HEK293 (cell line): ENCODE measurements around the gene LDB1.

Experiments
- EGR2 ChIP-seq: fragments of 450-650 bp; formaldehyde crosslinking; IDR thresholded peaks from 2 replicates; pipeline ENCODE4 v1.5.1; 2016; ENCODE audit warnings: low read depth, missing biosample characterization, missing genetic modification characterization
- FEZF1 ChIP-seq: fragments of 450-650 bp; formaldehyde crosslinking; IDR thresholded peaks from 2 replicates; pipeline ENCODE4 v1.5.1; 2016; ENCODE audit warnings: missing biosample characterization, missing genetic modification characterization
- KLF16 ChIP-seq: fragments of 450-650 bp; formaldehyde crosslinking; IDR thresholded peaks from 2 replicates; pipeline ENCODE4 v1.5.1; 2017; ENCODE audit warnings: missing biosample characterization, missing genetic modification characterization
- KLF7 ChIP-seq: fragments of 450-650 bp; formaldehyde crosslinking; IDR thresholded peaks from 2 replicates; pipeline ENCODE4 v1.5.1; 2016; ENCODE audit warnings: missing biosample characterization, missing genetic modification characterization, borderline replicate concordance
- MEIS1 ChIP-seq: sonication (generic); formaldehyde crosslinking; IDR thresholded peaks from 2 replicates; pipeline ENCODE4 v1.8.1; 2022; ENCODE audit warnings: missing genetic modification reagents, mild to moderate bottlenecking, borderline replicate concordance
- REPIN1 ChIP-seq: fragments of 450-650 bp; formaldehyde crosslinking; IDR thresholded peaks from 2 replicates; pipeline ENCODE4 v1.5.1; 2017; ENCODE audit warnings: missing biosample characterization, missing genetic modification characterization, low read depth
- SETDB1 ChIP-seq: IDR thresholded peaks from one replicate; pipeline ENCODE4 v1.6.1; 2017; ENCODE audit warnings: mild to moderate bottlenecking, low read length, moderate library complexity, mixed read lengths; ENCODE audit not compliant: insufficient read length
- SP2 ChIP-seq: fragments of 450-650 bp; formaldehyde crosslinking; IDR thresholded peaks from 2 replicates; pipeline ENCODE4 v1.5.1; 2016; ENCODE audit warnings: missing biosample characterization, missing genetic modification characterization
- ZBTB1 ChIP-seq: fragments of 450-650 bp; formaldehyde crosslinking; IDR thresholded peaks from 2 replicates; pipeline ENCODE4 v1.5.1; 2016; ENCODE audit warnings: missing biosample characterization, missing genetic modification characterization
- ZFHX2 ChIP-seq: fragments of 450-650 bp; formaldehyde crosslinking; conservative IDR thresholded peaks from 2 replicates; pipeline ENCODE4 v1.5.1; 2016; ENCODE audit warnings: missing biosample characterization, missing genetic modification characterization
- ZFP37 ChIP-seq: fragments of 450-650 bp; formaldehyde crosslinking; IDR thresholded peaks from 2 replicates; pipeline ENCODE4 v1.5.1; 2016; ENCODE audit warnings: missing biosample characterization, missing genetic modification characterization
- ZFP69B ChIP-seq: fragments of 450-650 bp; formaldehyde crosslinking; IDR thresholded peaks from 2 replicates; pipeline ENCODE4 v1.5.1; 2016; ENCODE audit warnings: missing biosample characterization, missing genetic modification characterization
- ZNF146 ChIP-seq: fragments of 450-650 bp; formaldehyde crosslinking; IDR thresholded peaks from 2 replicates; pipeline ENCODE4 v1.5.1; 2016; ENCODE audit warnings: missing biosample characterization, missing genetic modification characterization
- ZNF175 ChIP-seq: fragments of 450-650 bp; formaldehyde crosslinking; IDR thresholded peaks from 2 replicates; pipeline ENCODE4 v1.5.1; 2016; ENCODE audit warnings: missing biosample characterization, missing genetic modification characterization
- ZNF184 ChIP-seq: fragments of 450-650 bp; IDR thresholded peaks from 2 replicates; pipeline ENCODE4 v1.5.1; 2018; ENCODE audit warnings: missing biosample characterization, mild to moderate bottlenecking, missing genetic modification characterization
- ZNF302 ChIP-seq: fragments of 450-650 bp; formaldehyde crosslinking; IDR thresholded peaks from 2 replicates; pipeline ENCODE4 v1.5.1; 2016; ENCODE audit warnings: missing biosample characterization, missing genetic modification characterization, low read depth
- ZNF433 ChIP-seq: fragments of 450-650 bp; formaldehyde crosslinking; IDR thresholded peaks from 2 replicates; pipeline ENCODE4 v1.5.1; 2016; ENCODE audit warnings: missing biosample characterization, missing genetic modification characterization, low read depth
- ZNF473 ChIP-seq: fragments of 450-650 bp; formaldehyde crosslinking; IDR thresholded peaks from 2 replicates; pipeline ENCODE4 v1.5.1; 2017; ENCODE audit warnings: missing biosample characterization, missing genetic modification characterization
- ZNF48 ChIP-seq: fragments of 450-650 bp; formaldehyde crosslinking; IDR thresholded peaks from 2 replicates; pipeline ENCODE4 v1.5.1; 2016; ENCODE audit warnings: missing biosample characterization, missing genetic modification characterization
- ZNF514 ChIP-seq: fragments of 450-650 bp; formaldehyde crosslinking; IDR thresholded peaks from 2 replicates; pipeline ENCODE4 v1.5.1; 2016; ENCODE audit warnings: missing biosample characterization, missing genetic modification characterization
- ZNF555 ChIP-seq: fragments of 450-650 bp; formaldehyde crosslinking; conservative IDR thresholded peaks from 2 replicates; pipeline ENCODE4 v1.5.1; 2017; ENCODE audit warnings: missing biosample characterization, mild to moderate bottlenecking, missing genetic modification characterization, inconsistent platforms
- ZNF585B ChIP-seq: fragments of 450-650 bp; formaldehyde crosslinking; IDR thresholded peaks from 2 replicates; pipeline ENCODE4 v1.5.1; 2016; ENCODE audit warnings: missing biosample characterization, missing genetic modification characterization
- ZNF677 ChIP-seq: fragments of 450-650 bp; IDR thresholded peaks from 2 replicates; pipeline ENCODE4 v1.5.0; 2018; ENCODE audit warnings: missing biosample characterization, mild to moderate bottlenecking, missing genetic modification characterization, moderate library complexity
- ZNF792 ChIP-seq: fragments of 450-650 bp; formaldehyde crosslinking; IDR thresholded peaks from 2 replicates; pipeline ENCODE4 v1.5.1; 2016; ENCODE audit warnings: missing biosample characterization, missing genetic modification characterization
- ZNF843 ChIP-seq: fragments of 450-650 bp; formaldehyde crosslinking; IDR thresholded peaks from 2 replicates; pipeline ENCODE4 v1.5.1; 2016; ENCODE audit warnings: missing biosample characterization, missing genetic modification characterization
- TF ChIP-seq, protein P1 (sequence below): fragments of 450-650 bp; formaldehyde crosslinking; IDR thresholded peaks from 2 replicates; pipeline ENCODE4 v1.5.1; 2016; ENCODE audit warnings: missing biosample characterization, missing genetic modification characterization
- TF ChIP-seq, protein P2 (sequence below): fragments of 450-650 bp; formaldehyde crosslinking; optimal IDR thresholded peaks from 2 replicates; pipeline ENCODE3; 2016; ENCODE audit warnings: missing biosample characterization, mild to moderate bottlenecking, missing genetic modification characterization
- TF ChIP-seq, protein P3 (sequence below): fragments of 450-650 bp; formaldehyde crosslinking; IDR thresholded peaks from 2 replicates; pipeline ENCODE4 v1.5.1; 2017; ENCODE audit warnings: missing biosample characterization, missing genetic modification characterization
- TF ChIP-seq, protein P4 (sequence below): sonication (generic); formaldehyde crosslinking; IDR thresholded peaks from 2 replicates; pipeline ENCODE4 v1.8.1; 2022; ENCODE audit warnings: mild to moderate bottlenecking, moderate library complexity, missing genetic modification reagents
- TF ChIP-seq, protein P5 (sequence below): fragments of 450-650 bp; formaldehyde crosslinking; IDR thresholded peaks from 2 replicates; pipeline ENCODE4 v1.5.1; 2016; ENCODE audit warnings: missing biosample characterization, missing genetic modification characterization
- TF ChIP-seq, protein P6 (sequence below): fragments of 450-650 bp; formaldehyde crosslinking; IDR thresholded peaks from 2 replicates; pipeline ENCODE4 v1.5.0; 2017; ENCODE audit warnings: missing biosample characterization, missing genetic modification characterization, borderline replicate concordance

The LDB1 gene

DNA sequence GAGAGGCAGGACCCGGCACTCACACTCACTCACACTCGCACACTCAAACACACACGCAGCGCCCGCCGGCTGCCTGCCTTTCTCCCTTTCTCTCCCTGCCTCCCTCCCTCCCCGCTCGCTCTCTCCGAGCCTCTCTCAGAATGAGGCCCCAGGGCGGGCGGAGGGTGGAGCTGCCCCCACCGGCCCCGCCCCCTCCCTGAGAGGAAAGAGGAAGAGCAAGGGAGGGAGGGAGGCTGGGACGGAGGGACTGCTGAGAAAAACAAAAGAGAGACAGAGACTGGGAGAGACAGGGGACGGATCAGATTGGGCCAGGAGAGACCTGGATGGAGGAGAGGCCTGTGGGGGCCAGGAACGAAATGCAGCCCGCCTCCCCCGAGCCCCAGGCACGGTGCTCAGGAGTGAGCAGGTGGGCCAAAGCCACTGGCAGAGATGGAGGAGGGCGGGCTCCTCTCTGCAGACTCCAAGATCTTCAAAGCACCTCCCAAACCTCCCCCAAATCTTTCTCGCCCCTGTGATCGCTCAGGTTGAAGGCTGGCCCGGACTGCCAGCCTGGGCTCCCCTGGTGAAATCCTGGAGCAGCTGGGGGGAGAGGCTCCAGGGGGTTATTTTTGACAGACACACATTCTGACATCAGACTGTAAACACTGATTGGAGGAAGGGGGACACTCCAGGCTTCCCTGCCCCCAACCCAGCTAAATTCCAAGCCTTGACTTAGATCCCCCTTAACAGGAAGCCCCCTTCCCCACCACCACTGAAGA is 5.1 kb downstream of the LDB1 start (continued):
- TF ChIP-seq MEIS1 (CRISPR knock-in tag) (no peak), ZFHX2 (no peak; the same call in 1 of the 2 replicates), ZNF585B (no peak), SETDB1 (no peak), ZNF514 (no peak), KLF7 (tag by site-specific recombination) (no peak; the same call in 1 of the 2 replicates), KLF16 (tag by site-specific recombination) (peak; percentile 94), ZNF184 (tag by site-specific recombination) (no peak), ZNF473 (no peak), ZNF843 (tag by site-specific recombination) (no peak), ZNF555 (tag by site-specific recombination) (no peak), ZNF302 (tag by site-specific recombination) (no peak), ZFP37 (tag by site-specific recombination) (no peak), ZNF677 (no peak), FEZF1 (tag by site-specific recombination) (no peak), ZNF433 (no peak), ZNF146 (tag by site-specific recombination) (no peak), REPIN1 (no peak), ZNF792 (tag by site-specific recombination) (no peak), SP2 (tag by site-specific recombination) (peak; percentile 95), ZNF175 (tag by site-specific recombination) (no peak), EGR2 (peak; percentile 27; the same call in 1 of the 2 replicates), ZBTB1 (no peak), ZNF48 (tag by site-specific recombination) (no peak), ZFP69B (0 out of 2 replicates have a peak, but pooled peaks have one; percentile 36)
- TF ChIP-seq, protein P1, sequence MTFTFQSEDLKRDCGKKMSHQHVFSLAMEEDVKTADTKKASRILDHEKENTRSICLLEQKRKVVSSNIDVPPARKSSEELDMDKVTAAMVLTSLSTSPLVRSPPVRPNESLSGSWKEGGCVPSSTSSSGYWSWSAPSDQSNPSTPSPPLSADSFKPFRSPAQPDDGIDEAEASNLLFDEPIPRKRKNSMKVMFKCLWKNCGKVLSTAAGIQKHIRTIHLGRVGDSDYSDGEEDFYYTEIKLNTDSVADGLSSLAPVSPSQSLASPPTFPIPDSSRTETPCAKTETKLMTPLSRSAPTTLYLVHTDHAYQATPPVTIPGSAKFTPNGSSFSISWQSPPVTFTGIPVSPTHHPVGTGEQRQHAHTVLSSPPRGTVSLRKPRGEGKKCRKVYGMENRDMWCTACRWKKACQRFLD (tag by site-specific recombination) = no peak
- TF ChIP-seq, protein P2, sequence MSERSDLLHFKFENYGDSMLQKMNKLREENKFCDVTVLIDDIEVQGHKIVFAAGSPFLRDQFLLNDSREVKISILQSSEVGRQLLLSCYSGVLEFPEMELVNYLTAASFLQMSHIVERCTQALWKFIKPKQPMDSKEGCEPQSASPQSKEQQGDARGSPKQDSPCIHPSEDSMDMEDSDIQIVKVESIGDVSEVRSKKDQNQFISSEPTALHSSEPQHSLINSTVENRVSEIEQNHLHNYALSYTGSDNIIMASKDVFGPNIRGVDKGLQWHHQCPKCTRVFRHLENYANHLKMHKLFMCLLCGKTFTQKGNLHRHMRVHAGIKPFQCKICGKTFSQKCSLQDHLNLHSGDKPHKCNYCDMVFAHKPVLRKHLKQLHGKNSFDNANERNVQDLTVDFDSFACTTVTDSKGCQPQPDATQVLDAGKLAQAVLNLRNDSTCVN (tag by site-specific recombination) = peak; percentile 13
- TF ChIP-seq, protein P3, sequence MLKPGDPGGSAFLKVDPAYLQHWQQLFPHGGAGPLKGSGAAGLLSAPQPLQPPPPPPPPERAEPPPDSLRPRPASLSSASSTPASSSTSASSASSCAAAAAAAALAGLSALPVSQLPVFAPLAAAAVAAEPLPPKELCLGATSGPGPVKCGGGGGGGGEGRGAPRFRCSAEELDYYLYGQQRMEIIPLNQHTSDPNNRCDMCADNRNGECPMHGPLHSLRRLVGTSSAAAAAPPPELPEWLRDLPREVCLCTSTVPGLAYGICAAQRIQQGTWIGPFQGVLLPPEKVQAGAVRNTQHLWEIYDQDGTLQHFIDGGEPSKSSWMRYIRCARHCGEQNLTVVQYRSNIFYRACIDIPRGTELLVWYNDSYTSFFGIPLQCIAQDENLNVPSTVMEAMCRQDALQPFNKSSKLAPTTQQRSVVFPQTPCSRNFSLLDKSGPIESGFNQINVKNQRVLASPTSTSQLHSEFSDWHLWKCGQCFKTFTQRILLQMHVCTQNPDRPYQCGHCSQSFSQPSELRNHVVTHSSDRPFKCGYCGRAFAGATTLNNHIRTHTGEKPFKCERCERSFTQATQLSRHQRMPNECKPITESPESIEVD (tag by site-specific recombination) = no peak
- TF ChIP-seq, protein P4, sequence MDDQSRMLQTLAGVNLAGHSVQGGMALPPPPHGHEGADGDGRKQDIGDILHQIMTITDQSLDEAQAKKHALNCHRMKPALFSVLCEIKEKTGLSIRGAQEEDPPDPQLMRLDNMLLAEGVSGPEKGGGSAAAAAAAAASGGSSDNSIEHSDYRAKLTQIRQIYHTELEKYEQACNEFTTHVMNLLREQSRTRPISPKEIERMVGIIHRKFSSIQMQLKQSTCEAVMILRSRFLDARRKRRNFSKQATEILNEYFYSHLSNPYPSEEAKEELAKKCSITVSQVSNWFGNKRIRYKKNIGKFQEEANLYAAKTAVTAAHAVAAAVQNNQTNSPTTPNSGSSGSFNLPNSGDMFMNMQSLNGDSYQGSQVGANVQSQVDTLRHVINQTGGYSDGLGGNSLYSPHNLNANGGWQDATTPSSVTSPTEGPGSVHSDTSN (CRISPR knock-in tag) = no peak
- TF ChIP-seq, protein P5, sequence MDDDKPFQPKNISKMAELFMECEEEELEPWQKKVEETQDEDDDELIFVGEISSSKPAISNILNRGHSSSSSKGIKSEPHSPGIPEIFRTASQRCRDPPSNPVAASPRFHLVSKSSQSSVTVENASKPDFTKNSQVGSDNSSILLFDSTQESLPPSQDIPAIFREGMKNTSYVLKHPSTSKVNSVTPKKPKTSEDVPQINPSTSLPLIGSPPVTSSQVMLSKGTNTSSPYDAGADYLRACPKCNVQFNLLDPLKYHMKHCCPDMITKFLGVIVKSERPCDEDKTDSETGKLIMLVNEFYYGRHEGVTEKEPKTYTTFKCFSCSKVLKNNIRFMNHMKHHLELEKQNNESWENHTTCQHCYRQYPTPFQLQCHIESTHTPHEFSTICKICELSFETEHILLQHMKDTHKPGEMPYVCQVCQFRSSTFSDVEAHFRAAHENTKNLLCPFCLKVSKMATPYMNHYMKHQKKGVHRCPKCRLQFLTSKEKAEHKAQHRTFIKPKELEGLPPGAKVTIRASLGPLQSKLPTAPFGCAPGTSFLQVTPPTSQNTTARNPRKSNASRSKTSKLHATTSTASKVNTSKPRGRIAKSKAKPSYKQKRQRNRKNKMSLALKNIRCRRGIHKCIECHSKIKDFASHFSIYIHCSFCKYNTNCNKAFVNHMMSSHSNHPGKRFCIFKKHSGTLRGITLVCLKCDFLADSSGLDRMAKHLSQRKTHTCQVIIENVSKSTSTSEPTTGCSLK (tag by site-specific recombination) = no peak
- TF ChIP-seq, protein P6, sequence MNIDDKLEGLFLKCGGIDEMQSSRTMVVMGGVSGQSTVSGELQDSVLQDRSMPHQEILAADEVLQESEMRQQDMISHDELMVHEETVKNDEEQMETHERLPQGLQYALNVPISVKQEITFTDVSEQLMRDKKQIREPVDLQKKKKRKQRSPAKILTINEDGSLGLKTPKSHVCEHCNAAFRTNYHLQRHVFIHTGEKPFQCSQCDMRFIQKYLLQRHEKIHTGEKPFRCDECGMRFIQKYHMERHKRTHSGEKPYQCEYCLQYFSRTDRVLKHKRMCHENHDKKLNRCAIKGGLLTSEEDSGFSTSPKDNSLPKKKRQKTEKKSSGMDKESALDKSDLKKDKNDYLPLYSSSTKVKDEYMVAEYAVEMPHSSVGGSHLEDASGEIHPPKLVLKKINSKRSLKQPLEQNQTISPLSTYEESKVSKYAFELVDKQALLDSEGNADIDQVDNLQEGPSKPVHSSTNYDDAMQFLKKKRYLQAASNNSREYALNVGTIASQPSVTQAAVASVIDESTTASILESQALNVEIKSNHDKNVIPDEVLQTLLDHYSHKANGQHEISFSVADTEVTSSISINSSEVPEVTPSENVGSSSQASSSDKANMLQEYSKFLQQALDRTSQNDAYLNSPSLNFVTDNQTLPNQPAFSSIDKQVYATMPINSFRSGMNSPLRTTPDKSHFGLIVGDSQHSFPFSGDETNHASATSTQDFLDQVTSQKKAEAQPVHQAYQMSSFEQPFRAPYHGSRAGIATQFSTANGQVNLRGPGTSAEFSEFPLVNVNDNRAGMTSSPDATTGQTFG = no peak
